NCI-H526 (cell line): ENCODE measurements around the gene KCP.

Experiments used
- DNase-seq, 2 experiments: peaks; one replicate each; lab custom pipeline; 2025; lab: John Stamatoyannopoulos, UW

The KCP gene

GRCh38 chr7:128939075-128939860 is 28.8 kb upstream of the KCP start:
- DNase-seq = no peak

GRCh38 chr7:128938544-128939074 is 28.1 kb upstream of the KCP start:
- DNase-seq = peak in 1 of 2 experiments; percentile 62

- DNase-seq = peak in 1 of 2 experiments; percentile 85
Measured at GRCh38 chr7:128937647-128938543, 27.4 kb upstream of the KCP start, which contains the start of gene IRF5. Gene IRF5, plus strand, starts transcription at chr7:128937927. Its CDS starts 4,155 bp downstream, at chr7:128942082.

GRCh38 chr7:128937271-128937646 is 26.8 kb upstream of the KCP start:
- DNase-seq = no peak

DNA sequence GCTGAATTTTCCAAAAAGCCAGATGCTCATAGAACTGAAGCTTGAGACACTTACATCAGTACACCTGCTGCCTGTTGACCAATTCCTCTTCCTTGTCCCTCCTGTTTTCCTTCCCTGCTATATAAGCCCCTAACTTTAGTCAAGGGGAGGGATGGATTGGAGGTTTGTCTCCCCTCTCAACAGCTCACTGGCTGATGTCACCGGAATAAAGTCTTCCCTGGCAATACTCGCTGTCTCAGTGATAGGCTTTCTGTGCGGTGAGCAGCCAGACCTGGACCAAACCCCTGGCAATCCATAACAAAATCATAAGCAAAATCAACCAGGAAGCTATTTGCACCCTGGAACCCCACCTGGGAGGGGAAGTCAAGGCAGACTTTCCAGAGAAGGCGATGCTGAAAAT is 26.3 kb upstream of the KCP start:
- no peak for DNase-seq

DNA sequence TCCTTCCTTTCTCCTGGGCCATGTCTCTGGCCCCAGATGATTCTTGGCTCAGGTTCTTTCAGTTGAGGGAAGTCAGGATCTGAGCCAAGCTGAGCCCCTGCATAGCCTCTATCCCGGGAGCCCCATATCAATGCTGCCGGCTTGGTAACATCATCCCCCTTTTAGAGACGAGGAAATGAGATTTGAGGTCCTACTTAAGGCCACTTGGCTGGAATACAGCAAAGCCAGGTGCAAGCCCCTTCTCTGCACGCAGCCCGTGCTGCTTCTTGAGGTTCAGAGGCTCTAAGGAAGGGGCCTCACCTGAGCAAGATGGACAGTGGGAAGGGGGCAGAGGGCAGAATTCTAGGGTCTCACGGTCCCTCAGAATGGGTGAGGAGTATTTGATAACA is 24.8 kb upstream of the KCP start:
- DNase-seq = no peak

GRCh38 chr7:128934361-128935341 is 24.1 kb upstream of the KCP start:
- DNase-seq = no peak

DNA sequence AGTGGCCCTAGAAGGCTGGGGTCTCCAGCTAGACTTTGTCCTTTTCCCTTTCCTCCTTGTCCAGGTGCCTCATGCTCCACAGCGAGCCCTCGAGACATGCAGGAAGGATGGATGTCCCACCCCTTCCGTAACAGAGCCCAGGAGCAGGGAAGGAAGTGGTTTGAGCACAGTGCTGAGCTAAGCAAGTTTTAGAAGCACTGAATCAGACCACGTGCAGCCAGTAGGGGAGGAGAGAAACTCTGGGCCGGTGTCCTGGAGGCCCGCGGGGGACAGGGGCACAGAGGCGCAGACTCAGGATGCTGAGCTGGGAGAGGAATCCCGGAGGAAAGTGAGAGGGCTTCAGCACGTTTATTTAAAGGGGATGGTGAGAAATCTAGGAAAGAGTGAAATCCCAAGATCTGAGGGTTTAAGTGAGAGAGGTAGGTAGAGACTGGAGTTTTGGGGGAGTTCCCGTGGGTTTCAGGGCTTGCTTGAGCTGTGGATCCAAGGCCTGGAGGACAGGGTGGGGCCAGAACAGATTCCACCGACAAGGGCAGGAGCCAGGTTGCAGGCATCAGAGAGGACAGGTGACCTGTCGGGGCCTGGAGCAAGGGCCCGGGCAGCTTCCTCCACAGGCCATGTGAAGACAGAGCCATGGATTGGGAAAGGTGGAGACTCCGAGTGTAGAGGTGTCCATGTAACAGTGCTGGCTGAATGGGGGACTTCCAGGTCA is 22.8 kb upstream of the KCP start:
- no peak for DNase-seq

DNA sequence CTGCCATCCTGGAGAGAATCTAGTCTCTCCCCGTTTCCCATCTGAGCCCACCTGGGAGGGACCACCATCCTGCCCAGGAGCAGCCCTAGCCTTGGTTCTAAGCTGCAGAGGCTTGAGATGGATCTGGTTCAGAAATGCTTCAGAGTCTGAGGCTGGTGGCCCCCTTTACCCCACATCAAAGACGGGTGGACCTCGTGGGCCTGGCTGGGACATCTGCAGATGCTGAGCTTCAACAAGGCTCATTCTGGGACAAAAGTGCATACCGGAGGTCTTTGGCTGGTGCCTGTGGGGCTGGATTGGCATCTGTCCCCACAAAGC is 22.3 kb upstream of the KCP start:
- DNase-seq = no peak

GRCh38 chr7:128931965-128932861 is 21.7 kb upstream of the KCP start:
- DNase-seq = no peak

DNA sequence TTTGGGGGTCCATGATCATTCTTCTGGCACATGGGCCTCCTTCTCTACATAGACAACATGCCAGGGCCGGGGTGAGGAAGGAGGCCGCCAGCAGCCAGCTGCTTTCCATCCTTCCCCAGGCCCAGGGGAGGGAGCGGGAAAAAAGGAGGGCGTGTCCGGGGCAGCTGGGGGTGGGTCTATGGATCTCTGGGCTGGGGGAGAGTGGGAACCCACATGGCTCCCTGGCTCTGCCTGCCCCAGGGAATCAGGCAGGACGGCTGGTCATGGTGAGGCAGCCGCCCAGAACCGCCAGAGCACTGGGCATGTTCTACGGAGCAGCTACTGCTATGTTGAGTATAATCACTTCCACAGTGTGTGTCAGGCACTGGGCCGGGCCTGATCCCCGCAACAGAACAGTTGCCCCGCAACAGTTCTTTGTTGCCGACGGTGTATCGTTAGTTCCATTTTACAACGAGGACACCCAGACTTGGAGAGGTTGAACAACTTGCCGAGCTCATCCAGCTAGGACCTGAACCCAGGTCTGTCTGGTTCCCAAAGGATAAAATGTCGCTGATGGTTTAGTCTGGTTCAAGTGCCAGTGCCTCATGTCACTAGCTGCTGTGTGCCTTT is 20.8 kb upstream of the KCP start:
- DNase-seq = no peak

GRCh38 chr7:128928882-128929788 is 18.6 kb upstream of the KCP start:
- no peak for DNase-seq

GRCh38 chr7:128928159-128928813 is 17.8 kb upstream of the KCP start:
- DNase-seq = no peak

GRCh38 chr7:128924707-128925588 is 14.4 kb upstream of the KCP start:
- no peak for DNase-seq

DNA sequence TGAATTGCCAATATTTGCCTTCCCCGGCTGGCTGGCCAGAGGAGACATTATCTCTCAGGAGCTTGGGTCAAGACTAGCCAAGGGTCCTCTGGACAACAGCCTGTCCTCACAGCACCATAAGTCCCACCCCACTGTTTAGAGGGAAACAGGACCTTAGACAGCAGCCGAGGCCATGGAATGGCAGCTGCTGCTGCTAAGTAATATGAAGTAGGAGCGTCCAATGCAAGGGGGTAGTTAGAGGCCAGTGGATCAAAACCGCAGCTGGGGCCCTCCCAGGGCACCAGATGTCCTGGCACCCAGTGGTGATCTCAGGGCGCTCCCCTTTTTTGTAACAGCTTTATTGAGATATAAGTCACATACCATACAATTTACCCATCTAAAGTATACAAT is 12.9 kb upstream of the KCP start:
- DNase-seq = no peak

- no peak for DNase-seq
Measured at GRCh38 chr7:128922496-128923410, 12.2 kb upstream of the KCP start.
